Measurements from ENCODE around the gene SORCS3.

- TF ChIP-seq CTCF (conservative IDR thresholded peaks at IDR 0.05; ENCODE audit: low read length): no peak
- no peak for TF ChIP-seq EZH2phosphoT487 (IDR thresholded peaks at IDR 0.05; ENCODE audit: borderline replicate concordance)
These were observed 23.1 kb downstream of the SORCS3 start for GRCh38 chr10:104664205-104664604.

All from Loucy (cell line).